ENCODE data around the gene HPS5.

The HPS5 gene

GRCh38 chr11:18321969-18322711, at the start of gene HPS5, which contains the start of gene GTF2H1:
HPS5 (minus strand) TSS chr11:18322140; CDS start chr11:18317858, 4,282 bp downstream.
GTF2H1 (plus strand) TSS chr11:18322567; CDS start chr11:18333075, 10,508 bp downstream.
- Mint-ChIP-seq H3K4me1 (ENCODE audit: low read depth) (peaks cover 56% of the 10 kb centered on the region), H3K27ac (peak within 1 kb of the TSS; percentile 99), H3K4me3 (peak within 1 kb of the TSS; percentile 92), H3K27me3 (ENCODE audit: low read depth) (no peaks in the 10 kb centered on the region), H3K9me3 (no peaks in the 10 kb centered on the region), H3K36me3 (ENCODE audit: low read depth) (peaks cover 22% of the 10 kb centered on the region)

GRCh38 chr11:18371279-18371678, 49.3 kb upstream of the HPS5 start:
- H3K4me1 Mint-ChIP-seq (ENCODE audit: low read depth): peaks cover 7% of the 10 kb centered on the region
- peaks cover 12% of the 10 kb centered on the region for H3K36me3 Mint-ChIP-seq (ENCODE audit: low read depth)
- no peaks in the 10 kb centered on the region for H3K9me3 Mint-ChIP-seq
- no peaks in the 10 kb centered on the region for H3K27me3 Mint-ChIP-seq (ENCODE audit: low read depth)
- no peak overlapping the region for H3K4me3 Mint-ChIP-seq
- no peak overlapping the region for H3K27ac Mint-ChIP-seq

DNA sequence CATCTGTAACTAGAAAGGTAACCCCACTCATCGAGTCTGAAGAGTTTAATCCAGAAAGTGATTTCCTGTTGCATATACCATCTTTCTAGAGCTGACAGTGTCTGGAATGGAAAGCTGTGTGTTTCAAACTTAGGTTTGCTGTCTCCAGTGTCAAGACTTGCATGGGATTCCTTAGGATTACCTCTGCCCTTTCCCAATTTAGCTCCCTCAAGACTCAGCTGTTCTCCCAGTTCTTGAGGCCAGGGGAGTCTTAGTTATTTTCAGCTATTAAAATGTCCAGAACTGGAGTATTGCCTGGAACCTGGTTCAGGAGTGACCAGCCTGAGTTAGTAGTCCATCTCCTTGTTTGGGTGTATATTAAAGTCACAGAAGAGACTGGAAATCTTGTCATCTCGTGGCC, 47.5 kb upstream of the HPS5 start:
- Mint-ChIP-seq H3K4me3 (no peak overlapping the region), H3K27me3 (ENCODE audit: low read depth) (no peaks in the 10 kb centered on the region), H3K9me3 (no peaks in the 10 kb centered on the region), H3K36me3 (ENCODE audit: low read depth) (peaks cover 22% of the 10 kb centered on the region), H3K4me1 (ENCODE audit: low read depth) (peaks cover 11% of the 10 kb centered on the region), H3K27ac (no peak overlapping the region)

DNA sequence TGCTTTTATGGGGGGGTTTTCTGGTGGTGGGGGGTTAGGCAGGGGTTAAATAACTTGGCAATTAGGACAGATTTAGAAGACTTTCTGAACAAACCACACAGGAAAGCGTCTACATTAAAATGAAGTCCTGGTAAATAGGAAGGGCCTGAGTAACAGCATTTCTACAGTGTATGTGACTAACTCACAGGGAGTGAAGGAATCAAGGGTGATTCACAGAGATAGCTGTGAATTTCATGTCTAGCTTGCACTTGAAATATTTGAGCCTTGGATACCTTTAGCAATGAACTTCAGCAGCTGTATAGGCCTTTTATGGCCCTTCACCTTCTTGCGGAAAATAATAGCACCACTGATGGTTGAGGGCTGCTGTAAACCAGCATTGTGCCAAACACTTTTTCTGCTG, 46.3 kb upstream of the HPS5 start:
- Mint-ChIP-seq H3K27me3 (ENCODE audit: low read depth) (no peaks in the 10 kb centered on the region), H3K27ac (no peak overlapping the region), H3K9me3 (no peaks in the 10 kb centered on the region), H3K4me3 (no peak overlapping the region), H3K4me1 (ENCODE audit: low read depth) (peaks cover 11% of the 10 kb centered on the region), H3K36me3 (ENCODE audit: low read depth) (peaks cover 27% of the 10 kb centered on the region)

- peaks cover 28% of the 10 kb centered on the region for H3K36me3 Mint-ChIP-seq (ENCODE audit: low read depth)
- H3K4me1 Mint-ChIP-seq (ENCODE audit: low read depth): peaks cover 11% of the 10 kb centered on the region
- H3K27ac Mint-ChIP-seq: no peak overlapping the region
- H3K27me3 Mint-ChIP-seq (ENCODE audit: low read depth): no peaks in the 10 kb centered on the region
- no peak overlapping the region for H3K4me3 Mint-ChIP-seq
- no peaks in the 10 kb centered on the region for H3K9me3 Mint-ChIP-seq
Measured at GRCh38 chr11:18367431-18367830, 45.5 kb upstream of the HPS5 start.

GRCh38 chr11:18366286-18366685, 44.3 kb upstream of the HPS5 start:
- Mint-ChIP-seq H3K4me3 (no peak overlapping the region), H3K36me3 (ENCODE audit: low read depth) (peaks cover 30% of the 10 kb centered on the region), H3K27me3 (ENCODE audit: low read depth) (no peaks in the 10 kb centered on the region), H3K4me1 (ENCODE audit: low read depth) (peaks cover 11% of the 10 kb centered on the region), H3K27ac (peak overlapping the region; percentile 27), H3K9me3 (no peaks in the 10 kb centered on the region)

GRCh38 chr11:18365741-18366140, 43.8 kb upstream of the HPS5 start:
- H3K4me3 Mint-ChIP-seq: no peak overlapping the region
- peaks cover 29% of the 10 kb centered on the region for H3K36me3 Mint-ChIP-seq (ENCODE audit: low read depth)
- no peak overlapping the region for H3K27ac Mint-ChIP-seq
- no peaks in the 10 kb centered on the region for H3K27me3 Mint-ChIP-seq (ENCODE audit: low read depth)
- no peaks in the 10 kb centered on the region for H3K9me3 Mint-ChIP-seq
- H3K4me1 Mint-ChIP-seq (ENCODE audit: low read depth): peaks cover 11% of the 10 kb centered on the region

DNA sequence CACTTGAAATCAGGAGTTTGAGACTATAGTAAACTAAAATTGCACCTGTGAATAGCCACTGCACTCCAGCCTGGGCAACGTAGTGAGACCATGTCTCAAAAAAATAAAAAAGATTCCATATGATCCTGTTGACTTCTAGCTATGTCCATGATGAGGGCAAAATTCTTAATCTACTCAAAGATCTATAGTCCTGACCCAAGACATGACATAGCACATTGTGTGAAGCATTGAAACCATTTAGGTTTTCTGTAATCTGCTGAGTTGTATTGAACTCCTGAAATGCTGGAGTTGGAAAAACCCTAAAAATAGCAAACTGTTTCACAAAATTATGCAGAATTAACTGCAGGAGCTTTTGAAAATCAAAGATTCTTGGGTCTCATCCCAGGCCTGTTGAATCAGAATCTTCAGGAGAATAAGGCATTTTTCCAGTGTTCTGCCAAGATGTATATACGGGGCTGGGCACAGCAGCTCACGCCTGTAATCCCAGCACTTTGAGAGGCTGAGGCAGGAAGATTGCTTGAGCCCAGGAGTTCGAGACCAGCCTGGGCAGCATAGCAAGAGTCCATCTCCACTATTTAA, 42.6 kb upstream of the HPS5 start:
- Mint-ChIP-seq H3K9me3 (no peaks in the 10 kb centered on the region), H3K4me1 (ENCODE audit: low read depth) (peaks cover 10% of the 10 kb centered on the region), H3K27me3 (ENCODE audit: low read depth) (no peaks in the 10 kb centered on the region), H3K4me3 (no peak overlapping the region), H3K27ac (no peak overlapping the region), H3K36me3 (ENCODE audit: low read depth) (peaks cover 29% of the 10 kb centered on the region)

DNA sequence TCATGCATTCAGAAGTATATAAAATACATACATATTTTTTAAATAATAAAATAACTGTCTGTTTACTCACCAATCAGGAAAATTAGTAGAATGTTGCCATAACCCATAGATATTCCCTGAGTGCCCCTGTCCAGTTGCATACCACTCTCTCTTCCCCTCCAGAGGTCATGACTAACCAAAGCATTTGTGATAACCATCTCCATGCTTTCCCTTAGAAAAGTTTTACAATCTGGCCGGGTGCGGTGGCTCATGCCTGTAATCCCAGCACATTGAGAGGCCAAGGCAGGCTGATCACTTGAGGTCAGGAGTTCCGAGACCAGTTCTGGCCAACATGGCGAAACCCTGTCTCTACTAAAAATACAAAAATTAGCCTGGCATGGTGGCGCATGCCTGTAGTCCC, 39.2 kb upstream of the HPS5 start:
- Mint-ChIP-seq H3K36me3 (ENCODE audit: low read depth) (peaks cover 34% of the 10 kb centered on the region), H3K4me1 (ENCODE audit: low read depth) (peaks cover 3% of the 10 kb centered on the region), H3K27me3 (ENCODE audit: low read depth) (no peaks in the 10 kb centered on the region), H3K4me3 (no peak overlapping the region), H3K9me3 (no peaks in the 10 kb centered on the region), H3K27ac (no peak overlapping the region)

DNA sequence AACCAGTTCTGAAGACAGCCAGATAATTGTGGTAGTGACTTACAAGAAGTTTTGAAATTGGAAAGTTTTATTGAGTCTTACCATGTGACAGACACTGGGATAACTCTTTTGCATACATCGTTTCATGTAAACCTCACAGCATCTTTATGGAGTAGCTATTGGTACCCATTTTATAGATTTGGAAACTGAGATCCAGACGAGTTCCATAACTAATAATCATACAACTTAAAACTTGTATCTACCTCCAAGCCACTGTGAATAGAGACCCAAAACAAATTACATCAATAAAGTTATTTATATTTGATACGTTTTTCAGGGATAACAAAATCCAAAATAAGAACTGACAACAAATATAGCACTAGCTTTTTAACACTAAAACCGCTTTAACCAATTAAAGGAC, 36.7 kb upstream of the HPS5 start:
- no peaks in the 10 kb centered on the region for H3K9me3 Mint-ChIP-seq
- H3K36me3 Mint-ChIP-seq (ENCODE audit: low read depth): peaks cover 31% of the 10 kb centered on the region
- H3K27me3 Mint-ChIP-seq (ENCODE audit: low read depth): no peaks in the 10 kb centered on the region
- no peak overlapping the region for H3K4me3 Mint-ChIP-seq
- no peaks in the 10 kb centered on the region for H3K4me1 Mint-ChIP-seq (ENCODE audit: low read depth)
- H3K27ac Mint-ChIP-seq: no peak overlapping the region

DNA sequence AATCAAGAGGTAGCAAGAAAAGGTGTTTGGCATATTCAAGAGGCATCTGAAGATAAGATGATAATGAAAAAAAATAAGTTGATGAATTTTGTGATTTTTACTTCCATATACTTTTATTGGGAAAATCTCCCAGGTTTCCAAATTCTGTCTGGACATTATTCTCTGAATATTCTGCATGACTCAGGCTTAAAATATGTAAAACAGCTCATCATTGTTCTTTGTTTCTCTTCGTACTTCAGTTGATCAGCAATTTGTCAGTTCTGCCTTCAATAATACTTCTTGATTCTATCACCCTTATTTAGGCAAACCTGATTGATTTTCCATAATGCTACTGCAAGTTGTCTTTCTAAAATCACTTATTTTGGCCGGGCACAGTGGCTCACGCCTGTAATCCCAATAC, 30.6 kb upstream of the HPS5 start:
- H3K4me3 Mint-ChIP-seq: no peak overlapping the region
- H3K9me3 Mint-ChIP-seq: no peaks in the 10 kb centered on the region
- H3K27ac Mint-ChIP-seq: no peak overlapping the region
- peaks cover 1% of the 10 kb centered on the region for H3K4me1 Mint-ChIP-seq (ENCODE audit: low read depth)
- no peaks in the 10 kb centered on the region for H3K27me3 Mint-ChIP-seq (ENCODE audit: low read depth)
- peaks cover 31% of the 10 kb centered on the region for H3K36me3 Mint-ChIP-seq (ENCODE audit: low read depth)

GRCh38 chr11:18347471-18348125, 25.7 kb upstream of the HPS5 start:
- H3K27ac Mint-ChIP-seq: no peak overlapping the region
- no peaks in the 10 kb centered on the region for H3K9me3 Mint-ChIP-seq
- H3K36me3 Mint-ChIP-seq (ENCODE audit: low read depth): peaks cover 34% of the 10 kb centered on the region

DNA sequence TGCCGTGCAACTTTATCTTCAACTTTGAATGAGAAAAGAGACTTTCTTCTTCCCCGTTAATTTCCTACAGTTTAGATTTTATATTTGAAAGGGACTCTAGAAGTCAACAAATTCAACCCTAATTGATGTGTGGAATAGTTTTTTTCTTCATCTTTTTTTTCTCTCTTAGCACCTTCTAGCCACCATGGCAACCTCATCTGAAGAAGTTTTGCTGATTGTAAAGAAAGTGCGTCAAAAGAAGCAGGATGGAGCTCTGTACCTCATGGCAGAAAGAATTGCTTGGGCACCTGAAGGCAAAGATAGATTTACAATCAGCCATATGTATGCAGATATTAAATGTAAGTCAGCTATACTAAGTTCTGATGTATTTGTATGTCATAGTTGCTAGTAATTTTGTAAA, 11.0 kb upstream of the HPS5 start:
- Mint-ChIP-seq H3K9me3 (no peaks in the 10 kb centered on the region), H3K4me1 (ENCODE audit: low read depth) (peaks cover 58% of the 10 kb centered on the region), H3K27me3 (ENCODE audit: low read depth) (no peaks in the 10 kb centered on the region), H3K27ac (peak overlapping the region; percentile 86), H3K36me3 (ENCODE audit: low read depth) (peaks cover 47% of the 10 kb centered on the region), H3K4me3 (peak overlapping the region; percentile 68)

More at GRCh38 chr11:18347471-18348125, 25.7 kb upstream of the HPS5 start:
- Mint-ChIP-seq H3K4me1 (ENCODE audit: low read depth) (peaks cover 5% of the 10 kb centered on the region), H3K27me3 (ENCODE audit: low read depth) (no peaks in the 10 kb centered on the region), H3K4me3 (no peak overlapping the region)

DNA sequence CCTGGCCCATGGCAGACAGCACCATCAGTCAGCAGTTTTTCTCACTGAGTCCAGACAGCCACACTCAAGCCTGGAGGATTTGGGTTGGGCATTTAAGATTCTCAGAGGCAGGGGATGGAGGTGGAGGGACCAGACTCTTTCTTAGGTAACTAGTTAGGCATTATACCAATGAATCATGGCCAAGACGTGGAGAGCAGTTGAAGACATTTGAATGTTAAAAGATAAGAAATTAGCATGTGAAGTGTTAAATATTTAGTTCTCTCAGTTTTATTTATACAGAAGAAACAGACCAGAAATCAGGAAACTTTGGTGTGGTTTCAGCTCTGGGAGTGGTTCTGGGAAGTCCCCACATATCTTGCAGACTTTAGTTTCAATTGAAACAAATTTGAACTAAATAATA, 10.4 kb upstream of the HPS5 start:
- no peaks in the 10 kb centered on the region for H3K9me3 Mint-ChIP-seq

DNA sequence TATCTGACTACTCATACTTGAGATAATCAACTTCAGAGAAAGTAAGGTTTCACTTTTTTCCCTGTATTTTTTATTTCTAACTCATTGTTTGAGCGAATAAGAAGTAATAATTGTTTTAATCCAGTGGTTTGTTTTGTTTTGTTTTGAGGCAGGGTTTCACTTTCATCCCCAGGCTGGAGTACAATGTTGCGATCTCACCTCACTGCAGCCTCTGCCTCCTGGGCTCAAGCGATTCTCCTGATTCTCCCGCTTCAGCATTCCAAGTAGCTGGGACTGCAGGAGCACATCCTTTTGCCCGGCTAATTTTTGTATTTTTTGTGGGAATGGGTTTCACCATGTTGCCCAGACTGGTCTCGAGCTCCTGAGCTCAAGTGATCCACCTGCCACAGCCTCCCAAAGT, 9.0 kb upstream of the HPS5 start:
- Mint-ChIP-seq H3K4me1 (ENCODE audit: low read depth) (peaks cover 66% of the 10 kb centered on the region), H3K27ac (peak overlapping the region; percentile 47), H3K27me3 (ENCODE audit: low read depth) (no peaks in the 10 kb centered on the region), H3K4me3 (peak overlapping the region; percentile 52), H3K9me3 (no peaks in the 10 kb centered on the region), H3K36me3 (ENCODE audit: low read depth) (peaks cover 48% of the 10 kb centered on the region)

More for the DNA sequence above, 10.4 kb upstream of the HPS5 start:
- H3K27me3 Mint-ChIP-seq (ENCODE audit: low read depth): no peaks in the 10 kb centered on the region
- H3K27ac Mint-ChIP-seq: peak overlapping the region; percentile 88
- H3K4me3 Mint-ChIP-seq: peak overlapping the region; percentile 78
- H3K36me3 Mint-ChIP-seq (ENCODE audit: low read depth): peaks cover 46% of the 10 kb centered on the region
- peaks cover 61% of the 10 kb centered on the region for H3K4me1 Mint-ChIP-seq (ENCODE audit: low read depth)

Measured in T-helper 1 cell treated with Interleukin-12 subunit alpha and Interleukin-12 subunit beta and Interleukin-4 antibody, amounts not matched to agents 30 μg/mL and 1 μg/mL, for 36 hours (primary cell).